Measurements from ENCODE around the gene ZNF135. TPM values are rescaled to one million over a fixed set of nuclear protein-coding genes. Genes with fewer than 3 reads are reported as not detected.

Gene ZNF135
- total and polyA plus RNA-seq, 2 donors (not counting 3 experiments of a cell fraction or from before 2014, with no cell fraction given) = 1.2 to 1.5 TPM

- intact Hi-C loops (cut with micrococcal nuclease) = no loop called here
- no peak overlapping the region for H3K4me3 ChIP-seq (replicated peaks in 1 of 3; ENCODE audit: insufficient read depth in 1 of 3, low read depth in 1 of 3, low read length in 3 of 3)
These were observed 20.3 kb upstream of the ZNF135 start for GRCh38 chr19:58038688-58039204.

More at GRCh38 chr19:58038688-58039204, 20.3 kb upstream of the ZNF135 start:
- DNase-seq (ENCODE audit: low read depth, low spot score) (no peak), FAIRE-seq (no peak)
- no peak for TF ChIP-seq POLR2A (IDR thresholded peaks at IDR 0.05; ENCODE audit: low read depth, low read length)
- TF ChIP-seq POLR2AphosphoS5 (IDR thresholded peaks at IDR 0.05; ENCODE audit: insufficient read depth, low read depth, low read length) = no peak
- TF ChIP-seq MAX (IDR thresholded peaks at IDR 0.05; ENCODE audit: insufficient read depth, insufficient read length) = no peak
- TF ChIP-seq EZH2 (IDR thresholded peaks at IDR 0.05; ENCODE audit: borderline replicate concordance, low read depth, low read length, severe bottlenecking) = no peak
- no peak for TF ChIP-seq GATA2 (IDR thresholded peaks at IDR 0.05; ENCODE audit: insufficient read depth, insufficient read length, low read depth, low read length)
- no peak for TF ChIP-seq JUN (IDR thresholded peaks at IDR 0.05; ENCODE audit: borderline replicate concordance, insufficient read depth, insufficient read length, low read depth)
- TF ChIP-seq MYC (IDR thresholded peaks at IDR 0.05; ENCODE audit: low read depth, low read length) = no peak
- no peak for TF ChIP-seq CTCF (IDR thresholded peaks at IDR 0.05; ENCODE audit: extremely low read depth in 1 of 2, insufficient read depth in 1 of 2, low read depth in 1 of 2, low read length in 2 of 2)
- no peak for TF ChIP-seq FOS (IDR thresholded peaks at IDR 0.05; ENCODE audit: borderline replicate concordance, insufficient read depth, low read length)
- Histone ChIP-seq H3K9ac (replicated peaks; ENCODE audit: extremely low read depth, insufficient read depth, low read length) (no peak overlapping the region), H3K27me3 (ENCODE audit: control insufficient read depth in 2 of 2, insufficient read depth in 2 of 2, low read length in 2 of 2) (no peaks in the 10 kb centered on the region), H2AFZ (ENCODE audit: low read depth, low read length) (no peak overlapping the region), H3K9me3 (replicated peaks; ENCODE audit: control insufficient read depth, insufficient read depth, low read length) (peaks cover 4% of the 10 kb centered on the region), H3K36me3 (ENCODE audit: control insufficient read depth in 2 of 2, extremely low read depth in 1 of 2, insufficient read depth in 2 of 2, low read length in 2 of 2) (no peaks in the 10 kb centered on the region), H3K9me1 (replicated peaks; ENCODE audit: control insufficient read depth, extremely low read depth, insufficient read depth, low read length) (no peaks in the 10 kb centered on the region), H3K4me2 (ENCODE audit: insufficient read depth, low read length) (no peak overlapping the region), H3K79me2 (ENCODE audit: control insufficient read depth, insufficient read depth, low read length) (no peaks in the 10 kb centered on the region), H3K4me1 (ENCODE audit: control insufficient read depth, extremely low read depth, insufficient read depth, low read length) (no peaks in the 10 kb centered on the region), H4K20me1 (replicated peaks; ENCODE audit: control insufficient read depth, extremely low read depth, insufficient read depth, low read length) (no peaks in the 10 kb centered on the region), H3K27ac (ENCODE audit: insufficient read depth, low read depth, low read length) (no peak overlapping the region)
- dilution Hi-C loops (cut with MboI; ENCODE audit: extremely low pct_ligation_motif_present, low sequenced_read_pairs) = no loop called here
- ChIA-PET CTCF (no interaction called here), POLR2A (no interaction called here)
- no TSS peak for BruUV-seq (replicated peaks)
